ENCODE results near the gene PODXL2. TPM values are rescaled to one million over a fixed set of nuclear protein-coding genes. Genes with fewer than 3 reads are reported as not detected.

PODXL2 gene, protein sequence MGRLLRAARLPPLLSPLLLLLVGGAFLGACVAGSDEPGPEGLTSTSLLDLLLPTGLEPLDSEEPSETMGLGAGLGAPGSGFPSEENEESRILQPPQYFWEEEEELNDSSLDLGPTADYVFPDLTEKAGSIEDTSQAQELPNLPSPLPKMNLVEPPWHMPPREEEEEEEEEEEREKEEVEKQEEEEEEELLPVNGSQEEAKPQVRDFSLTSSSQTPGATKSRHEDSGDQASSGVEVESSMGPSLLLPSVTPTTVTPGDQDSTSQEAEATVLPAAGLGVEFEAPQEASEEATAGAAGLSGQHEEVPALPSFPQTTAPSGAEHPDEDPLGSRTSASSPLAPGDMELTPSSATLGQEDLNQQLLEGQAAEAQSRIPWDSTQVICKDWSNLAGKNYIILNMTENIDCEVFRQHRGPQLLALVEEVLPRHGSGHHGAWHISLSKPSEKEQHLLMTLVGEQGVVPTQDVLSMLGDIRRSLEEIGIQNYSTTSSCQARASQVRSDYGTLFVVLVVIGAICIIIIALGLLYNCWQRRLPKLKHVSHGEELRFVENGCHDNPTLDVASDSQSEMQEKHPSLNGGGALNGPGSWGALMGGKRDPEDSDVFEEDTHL
- 1 to 10 TPM; 2.2 to 5.5 (median 3.6) TPM for total RNA-seq
- 1 to 10 TPM; 3.0 to 6.5 TPM for polyA plus RNA-seq
- total RNA-seq, result 6.3 reads per million, percentile 28 among the genes with 10 or more reads in this experiment

DNA sequence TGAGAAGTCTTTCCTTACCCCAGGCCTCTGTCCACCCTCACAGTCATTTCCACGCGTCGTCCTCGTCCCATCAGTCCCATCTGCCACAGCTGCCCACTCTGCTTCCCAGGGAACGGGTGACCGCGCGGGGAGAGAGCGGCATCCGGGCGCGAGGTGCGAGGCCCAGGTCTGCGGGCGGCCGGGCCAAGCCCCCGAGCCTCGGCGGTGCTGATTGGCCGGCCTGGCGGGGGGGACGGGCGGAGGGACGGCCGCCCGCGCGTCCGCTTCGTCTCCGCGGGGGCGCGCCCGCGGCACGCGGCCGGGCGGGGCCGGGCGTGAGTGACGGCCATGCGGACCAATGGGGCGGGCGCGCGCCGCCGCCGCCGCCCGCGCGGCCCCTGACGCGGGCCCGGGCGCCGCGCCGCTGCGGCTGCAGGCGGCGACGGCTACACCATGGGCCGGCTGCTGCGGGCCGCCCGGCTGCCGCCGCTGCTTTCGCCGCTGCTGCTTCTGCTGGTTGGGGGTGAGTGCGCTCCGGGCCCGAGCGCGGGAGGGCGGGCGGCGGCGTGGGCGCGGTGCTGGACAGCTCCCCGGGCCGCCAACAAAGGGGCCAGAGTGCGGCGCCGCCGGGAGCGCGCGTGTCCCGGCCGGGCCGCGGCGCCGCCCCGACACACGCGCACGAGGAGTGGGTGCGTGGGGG is at the start of gene PODXL2:
Gene PODXL2 (plus strand): TSS at position 398 of the 679 bp plus-strand sequence. CDS start 35 bp downstream, at position 433.
- Histone ChIP-seq H3K9me3 (ENCODE audit: control insufficient read depth in 2 of 3, low read length in 3 of 3) (no peaks in the 10 kb centered on the region), H3K4me3 (ENCODE audit: low read length) (peak within 1 kb of the TSS; percentile 62), H3K36me3 (ENCODE audit: control insufficient read depth in 2 of 3, insufficient read depth in 3 of 3, low read length in 3 of 3) (no peaks in the 10 kb centered on the region), H3K4me1 (ENCODE audit: control insufficient read depth in 2 of 2, insufficient read depth in 2 of 2, low read length in 2 of 2) (peaks cover 10 to 15% of the 10 kb centered on the region in 2 donors), H3K27me3 (ENCODE audit: control insufficient read depth in 2 of 2, insufficient read depth in 2 of 2, low read length in 2 of 2) (peaks cover 0 to 3% of the 10 kb centered on the region in 2 donors), H3K27ac (ENCODE audit: low read depth, low read length) (no peak within 1 kb of the TSS)
- intact Hi-C loops (cut with micrococcal nuclease), result loop anchor here (1.0 to 2.0 kb wide), 5 partner anchors 8 to 44 kb away; partner anchors contain the start of genes MCM2 (in 2 of the 2), ABTB1 (in 1 of the 2) and TPRA1 (in 1 of the 2)
- H3K27me3 Mint-ChIP-seq, result peaks cover 12 to 63% (median 32%) of the 10 kb centered on the region in 5 donors
- ATAC-seq (peak; percentile 63), DNase-seq (peak in 8 of 9 donors; percentile 8 to 64 (median 27))
- CTCF ChIA-PET, result interaction anchor here (1.3 kb wide), 1 partner anchor 54 kb away, joined by 3 read pairs; no protein-coding TSS in a partner anchor
- peak within 1 kb of the TSS; percentile 36 to 86 (median 72) for H3K27ac Mint-ChIP-seq
- peak within 1 kb of the TSS; percentile 86 to 99 (median 90) for H3K4me3 Mint-ChIP-seq
- no peaks in the 10 kb centered on the region for H3K9me3 Mint-ChIP-seq
- POLR2A ChIA-PET, result interaction anchor here (2.3 kb wide), 1 partner anchor 30 kb away, joined by 16 read pairs; the partner anchor contains the start of gene MCM2
- peaks cover 0 to 11% (median 0%) of the 10 kb centered on the region in 5 donors for H3K36me3 Mint-ChIP-seq
- peaks cover 11 to 37% (median 27%) of the 10 kb centered on the region in 7 donors for H3K4me1 Mint-ChIP-seq

DNA sequence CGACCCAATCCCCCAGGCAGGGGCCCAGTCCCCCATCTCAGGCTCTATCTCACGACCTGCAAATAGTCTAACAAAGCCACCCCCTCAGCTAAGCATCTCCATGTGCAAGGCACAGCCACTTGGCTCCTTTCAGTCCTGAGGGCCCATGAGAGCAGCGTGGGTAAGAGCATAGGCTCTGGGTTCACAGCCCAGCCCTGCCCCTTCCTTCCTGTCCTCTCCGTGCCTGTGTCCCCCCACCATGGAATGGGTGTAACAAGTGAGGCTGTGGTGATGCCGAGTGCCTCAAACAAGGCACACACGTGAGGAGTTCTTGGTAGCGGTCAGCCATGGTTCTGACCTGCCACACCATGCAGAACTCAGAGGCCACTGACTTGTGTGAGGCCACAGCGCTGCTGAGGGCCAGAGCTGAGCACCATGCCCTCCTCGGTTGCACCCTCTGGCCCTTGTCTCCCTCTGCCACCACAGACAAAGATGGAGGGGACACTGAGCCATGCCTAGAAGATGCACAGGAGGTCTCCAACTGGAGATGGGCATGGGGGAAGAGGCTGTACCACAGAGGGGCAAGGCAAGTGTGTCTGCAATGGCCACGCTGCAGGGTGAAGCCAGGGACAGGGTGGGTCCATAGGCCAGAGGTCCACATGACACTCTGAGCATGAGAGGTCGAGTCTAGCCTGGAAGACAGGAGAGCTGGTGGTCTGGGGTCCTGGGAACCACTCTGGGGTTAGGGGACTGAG is 48.5 kb upstream of the PODXL2 start:
- H3K4me3 ChIP-seq (ENCODE audit: low read length), result no peak overlapping the region
- no peak for ATAC-seq
- H3K9me3 ChIP-seq (ENCODE audit: control insufficient read depth in 2 of 3, low read length in 3 of 3), result no peaks in the 10 kb centered on the region
- H3K27me3 Mint-ChIP-seq, result no peaks in the 10 kb centered on the region
- no peaks in the 10 kb centered on the region for H3K27me3 ChIP-seq (ENCODE audit: control insufficient read depth in 2 of 2, insufficient read depth in 2 of 2, low read length in 2 of 2)
- peaks cover 0 to 4% (median 0%) of the 10 kb centered on the region in 5 donors for H3K36me3 Mint-ChIP-seq
- H3K9me3 Mint-ChIP-seq, result no peaks in the 10 kb centered on the region
- peak overlapping the region in 1 of 10 donors; percentile 32 for H3K4me3 Mint-ChIP-seq
- intact Hi-C loops (cut with micrococcal nuclease), result no loop called here
- H3K36me3 ChIP-seq (ENCODE audit: control insufficient read depth in 2 of 3, insufficient read depth in 3 of 3, low read length in 3 of 3), result peaks cover 0 to 27% (median 0%) of the 10 kb centered on the region in 3 experiments
- no peak overlapping the region for H3K27ac ChIP-seq (ENCODE audit: low read depth, low read length)
- POLR2A ChIA-PET, result interaction anchor here (0.5 kb wide), 1 partner anchor 10 kb away, joined by 3 read pairs; the partner anchor contains the start of gene TPRA1
- H3K4me1 ChIP-seq (ENCODE audit: control insufficient read depth in 2 of 2, insufficient read depth in 2 of 2, low read length in 2 of 2), result peaks cover 5 to 6% of the 10 kb centered on the region in 2 donors
- CTCF ChIA-PET, result interaction anchor here (1.2 kb wide), 1 partner anchor 114 kb away, joined by 5 read pairs; no protein-coding TSS in a partner anchor
- no peak for DNase-seq
- peaks cover 14 to 38% (median 27%) of the 10 kb centered on the region in 7 donors for H3K4me1 Mint-ChIP-seq
- H3K27ac Mint-ChIP-seq, result peak overlapping the region in 5 of 9 donors; percentile 32 to 46 (median 40)

DNA sequence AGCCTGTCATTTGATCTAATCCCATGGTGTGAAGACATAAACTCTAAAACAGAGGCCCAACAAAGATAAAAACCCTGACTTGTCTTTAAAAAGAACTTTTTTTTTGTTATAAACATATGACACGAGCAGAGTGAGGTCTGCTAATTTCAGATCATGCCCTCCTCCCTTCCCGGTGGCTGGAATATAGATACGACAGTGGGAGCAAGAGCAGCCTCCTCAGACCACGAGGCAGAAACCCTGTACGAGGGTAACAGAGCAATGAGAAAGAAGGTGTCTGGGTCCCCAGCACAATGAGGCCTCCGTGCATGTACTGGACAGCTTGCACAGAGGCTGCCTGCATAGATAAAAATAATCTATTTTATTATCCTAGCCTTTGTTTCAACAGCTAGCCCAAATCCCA is 44.3 kb upstream of the PODXL2 start:
- Mint-ChIP-seq H3K27ac (peak overlapping the region in 2 of 9 donors; percentile 47 to 76), H3K36me3 (peaks cover 0 to 2% (median 0%) of the 10 kb centered on the region in 5 donors), H3K9me3 (no peaks in the 10 kb centered on the region), H3K4me1 (peaks cover 26 to 55% (median 53%) of the 10 kb centered on the region in 7 donors), H3K4me3 (no peak overlapping the region), H3K27me3 (no peaks in the 10 kb centered on the region)
- Histone ChIP-seq H3K4me1 (ENCODE audit: control insufficient read depth in 2 of 2, insufficient read depth in 2 of 2, low read length in 2 of 2) (peaks cover 6 to 9% of the 10 kb centered on the region in 2 donors), H3K9me3 (ENCODE audit: control insufficient read depth in 2 of 3, low read length in 3 of 3) (no peaks in the 10 kb centered on the region), H3K36me3 (ENCODE audit: control insufficient read depth in 2 of 3, insufficient read depth in 3 of 3, low read length in 3 of 3) (peaks cover 0 to 10% (median 0%) of the 10 kb centered on the region in 3 experiments), H3K27ac (ENCODE audit: low read depth, low read length) (no peak overlapping the region), H3K4me3 (ENCODE audit: low read length) (no peak overlapping the region), H3K27me3 (ENCODE audit: control insufficient read depth in 2 of 2, insufficient read depth in 2 of 2, low read length in 2 of 2) (no peaks in the 10 kb centered on the region)
- DNase-seq (no peak), ATAC-seq (no peak)
- POLR2A ChIA-PET, result interaction anchor here (0.8 kb wide), 1 partner anchor 538 kb away, joined by 3 read pairs; no protein-coding TSS in a partner anchor
- intact Hi-C loops (cut with micrococcal nuclease), result no loop called here
- CTCF ChIA-PET, result interaction anchor here (0.9 kb wide), 1 partner anchor 10 kb away, joined by 3 read pairs; no protein-coding TSS in a partner anchor

DNA sequence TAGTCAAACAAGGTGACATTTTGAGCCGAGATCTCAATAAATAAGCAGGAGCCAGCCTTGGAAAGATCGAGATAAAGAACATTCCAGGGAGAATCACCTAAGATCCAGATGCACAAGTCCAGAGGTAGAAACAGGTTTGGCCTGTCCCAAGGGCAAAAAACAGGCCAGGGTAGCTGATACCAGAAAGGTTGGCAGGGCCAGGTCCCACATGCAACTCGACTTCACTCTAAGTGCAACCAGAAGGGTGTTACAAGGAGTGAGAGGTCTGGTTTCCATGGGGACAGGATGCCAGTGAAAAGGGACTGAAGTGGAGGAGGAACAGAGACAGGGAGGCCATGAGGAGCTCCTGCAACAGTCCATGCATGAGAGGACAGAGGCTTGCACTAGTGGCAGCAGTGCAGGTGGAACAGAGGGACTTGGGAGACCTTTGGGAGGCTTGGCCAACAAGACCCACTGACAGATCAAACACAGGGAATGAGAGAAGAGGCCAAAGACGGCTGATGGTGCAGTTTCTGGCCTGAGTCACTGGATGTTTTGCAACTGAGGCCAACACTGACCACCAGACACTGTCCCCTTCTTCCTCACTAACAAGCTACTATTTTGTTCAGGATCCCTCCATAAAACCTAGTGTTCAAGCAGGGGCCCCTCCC is 43.7 kb upstream of the PODXL2 start:
- peaks cover 5 to 9% of the 10 kb centered on the region in 2 donors for H3K4me1 ChIP-seq (ENCODE audit: control insufficient read depth in 2 of 2, insufficient read depth in 2 of 2, low read length in 2 of 2)
- peaks cover 0 to 4% (median 0%) of the 10 kb centered on the region in 3 experiments for H3K36me3 ChIP-seq (ENCODE audit: control insufficient read depth in 2 of 3, insufficient read depth in 3 of 3, low read length in 3 of 3)
- POLR2A ChIA-PET, result no interaction called here
- Mint-ChIP-seq H3K9me3 (no peaks in the 10 kb centered on the region), H3K27ac (peak overlapping the region in 4 of 9 donors; percentile 20 to 77 (median 40)), H3K4me1 (peaks cover 27 to 55% (median 52%) of the 10 kb centered on the region in 7 donors), H3K4me3 (peak overlapping the region in 1 of 10 donors; percentile 68), H3K36me3 (peaks cover 0 to 2% (median 0%) of the 10 kb centered on the region in 5 donors), H3K27me3 (no peaks in the 10 kb centered on the region)
- DNase-seq (no peak), ATAC-seq (no peak)
- H3K9me3 ChIP-seq (ENCODE audit: control insufficient read depth in 2 of 3, low read length in 3 of 3), result no peaks in the 10 kb centered on the region
- no peak overlapping the region for H3K4me3 ChIP-seq (ENCODE audit: low read length)
- H3K27me3 ChIP-seq (ENCODE audit: control insufficient read depth in 2 of 2, insufficient read depth in 2 of 2, low read length in 2 of 2), result no peaks in the 10 kb centered on the region
- intact Hi-C loops (cut with micrococcal nuclease), result no loop called here
- H3K27ac ChIP-seq (ENCODE audit: low read depth, low read length), result no peak overlapping the region
- CTCF ChIA-PET, result no interaction called here

DNA sequence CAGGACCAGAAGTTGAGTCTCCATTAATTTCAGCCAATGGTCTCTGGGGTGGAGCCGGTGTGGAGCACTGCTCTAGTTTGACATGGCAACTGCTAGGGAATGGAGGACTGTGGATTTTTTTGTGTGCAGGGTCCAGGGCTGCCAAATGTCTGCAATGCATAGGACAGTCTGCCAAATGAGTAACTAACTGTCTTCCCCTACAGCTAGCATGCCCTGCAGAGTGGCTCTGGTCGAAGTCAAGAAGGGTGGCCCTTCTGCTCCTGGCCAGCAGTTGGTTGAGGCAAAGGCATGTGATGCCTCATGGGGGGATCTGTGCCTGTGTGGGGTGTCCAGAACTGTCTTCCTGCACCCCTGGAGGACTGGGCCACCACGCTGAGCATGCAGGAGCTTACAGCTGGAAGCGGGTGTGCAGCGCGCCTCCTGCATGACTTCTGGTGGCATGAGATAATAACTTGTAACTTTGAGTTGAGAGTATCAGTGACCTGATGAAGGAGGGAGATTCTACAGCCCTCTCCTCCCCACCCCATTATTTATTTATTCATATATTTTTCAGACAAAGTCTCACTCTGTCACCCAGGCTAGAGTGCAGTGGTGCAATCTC is 43.1 kb upstream of the PODXL2 start:
- Histone ChIP-seq H3K4me1 (ENCODE audit: control insufficient read depth in 2 of 2, insufficient read depth in 2 of 2, low read length in 2 of 2) (peaks cover 3 to 7% of the 10 kb centered on the region in 2 donors), H3K9me3 (ENCODE audit: control insufficient read depth in 2 of 3, low read length in 3 of 3) (no peaks in the 10 kb centered on the region), H3K27ac (ENCODE audit: low read depth, low read length) (no peak overlapping the region), H3K4me3 (ENCODE audit: low read length) (no peak overlapping the region), H3K27me3 (ENCODE audit: control insufficient read depth in 2 of 2, insufficient read depth in 2 of 2, low read length in 2 of 2) (no peaks in the 10 kb centered on the region), H3K36me3 (ENCODE audit: control insufficient read depth in 2 of 3, insufficient read depth in 3 of 3, low read length in 3 of 3) (peaks cover 0 to 3% (median 0%) of the 10 kb centered on the region in 3 experiments)
- H3K27ac Mint-ChIP-seq, result peak overlapping the region in 4 of 9 donors; percentile 10 to 77 (median 34)
- peaks cover 21 to 55% (median 50%) of the 10 kb centered on the region in 7 donors for H3K4me1 Mint-ChIP-seq
- H3K27me3 Mint-ChIP-seq, result no peaks in the 10 kb centered on the region
- H3K36me3 Mint-ChIP-seq, result peaks cover 0 to 2% (median 0%) of the 10 kb centered on the region in 5 donors
- H3K9me3 Mint-ChIP-seq, result no peaks in the 10 kb centered on the region
- intact Hi-C loops (cut with micrococcal nuclease), result no loop called here
- ChIA-PET CTCF (no interaction called here), POLR2A (interaction anchor here (0.6 kb wide), 1 partner anchor 11 kb away, joined by 3 read pairs; no protein-coding TSS in a partner anchor)
- no peak for ATAC-seq
- peak overlapping the region in 1 of 10 donors; percentile 41 for H3K4me3 Mint-ChIP-seq
- DNase-seq, result no peak

Data from naive thymus-derived CD4-positive, alpha-beta T cell (primary cell).